IPS DF 4.7 (cell line): ENCODE results near the gene ARRDC4.

Experiments
- DNase-seq: peaks from one replicate; pipeline ENCODE4 v3.0.0-alpha.2; 2013; ENCODE audit warnings: low spot score; ENCODE audit errors: extremely low read depth

Gene ARRDC4

DNA sequence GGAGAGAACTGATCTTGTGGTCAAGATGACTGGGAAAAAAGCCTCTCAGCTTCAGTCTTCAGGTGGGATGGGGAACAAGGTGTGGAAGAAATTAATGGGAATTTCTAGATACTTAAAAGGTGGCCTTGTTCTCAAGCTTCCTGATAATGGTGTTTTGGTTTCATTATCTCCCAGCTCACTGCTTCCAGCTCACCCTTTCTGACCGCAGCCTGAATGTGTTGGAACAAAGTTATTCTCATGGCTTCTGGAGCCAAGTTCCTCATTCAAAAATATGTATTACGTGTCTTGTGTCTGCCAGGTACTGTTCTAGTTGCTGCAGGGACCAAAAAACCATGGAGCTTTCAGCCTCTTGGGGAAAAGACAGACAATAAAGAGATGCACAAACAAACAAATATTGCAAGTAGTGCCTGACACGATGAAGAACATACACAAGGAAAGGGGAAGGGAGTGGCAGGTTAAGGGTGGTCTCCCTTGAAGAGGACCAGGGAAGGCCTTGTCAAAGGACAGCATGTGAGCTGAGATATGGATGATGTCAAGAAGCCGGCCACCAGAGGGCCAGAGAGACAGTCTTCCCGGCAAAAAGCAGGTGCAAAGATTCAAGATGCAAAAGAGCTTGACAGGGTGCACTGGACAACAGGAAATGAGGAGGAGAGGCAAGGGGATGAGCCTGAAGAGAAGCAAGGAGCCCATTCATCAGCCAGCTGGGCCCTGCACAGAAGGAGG, 35.5 kb downstream of the ARRDC4 start:
- no peak for DNase-seq

GRCh38 chr15:97998307-97999071, 38.0 kb downstream of the ARRDC4 start:
- no peak for DNase-seq

- DNase-seq, result no peak
These were observed 40.0 kb downstream of the ARRDC4 start for GRCh38 chr15:98000249-98001203.

GRCh38 chr15:98001663-98002194, 41.2 kb downstream of the ARRDC4 start:
- DNase-seq, result no peak

DNA sequence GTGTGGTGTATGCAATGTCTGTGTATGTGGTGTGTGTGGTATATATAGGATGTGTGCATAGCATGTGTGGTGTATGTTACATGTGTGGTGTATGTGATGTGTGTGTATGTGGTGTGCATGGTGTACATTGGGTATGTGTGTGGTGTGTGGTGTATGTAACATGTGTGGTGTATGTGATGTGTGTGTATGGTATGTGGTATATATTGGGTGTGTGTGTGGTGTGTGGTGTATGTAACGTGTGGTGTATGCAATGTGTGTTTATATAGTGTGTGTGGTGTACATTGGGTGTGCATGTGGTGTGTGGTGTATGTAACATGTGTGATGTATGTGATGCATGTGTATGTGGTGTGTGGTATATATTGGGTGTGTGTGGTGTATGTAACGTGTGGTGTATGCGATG, 41.9 kb downstream of the ARRDC4 start:
- DNase-seq, result no peak

DNA sequence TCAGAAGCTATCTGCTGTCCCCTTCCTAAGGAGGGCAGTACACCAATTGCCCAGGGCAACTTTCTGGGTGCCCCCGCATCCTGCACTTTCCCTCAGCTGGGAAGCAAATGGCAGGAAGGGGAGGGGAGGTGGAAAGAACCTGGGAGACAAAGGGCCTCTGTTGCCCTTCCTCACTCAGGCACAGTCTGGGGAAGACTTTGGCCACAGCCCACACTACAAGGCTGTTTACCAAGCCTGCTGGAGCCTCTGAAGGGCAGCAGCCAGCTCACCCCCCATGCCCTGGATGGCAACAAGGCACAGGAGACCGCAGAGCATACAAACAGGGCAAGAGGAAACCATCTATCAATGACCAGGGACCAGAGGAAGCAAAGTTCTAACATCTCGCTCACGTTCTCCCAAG, 42.4 kb downstream of the ARRDC4 start:
- DNase-seq, result no peak

- DNase-seq, result no peak
These were observed 43.0 kb downstream of the ARRDC4 start for GRCh38 chr15:98003518-98003917.

- DNase-seq, result no peak
These were observed 43.5 kb downstream of the ARRDC4 start for GRCh38 chr15:98003996-98004395.

GRCh38 chr15:98005659-98006058, 45.2 kb downstream of the ARRDC4 start:
- DNase-seq, result no peak

DNA sequence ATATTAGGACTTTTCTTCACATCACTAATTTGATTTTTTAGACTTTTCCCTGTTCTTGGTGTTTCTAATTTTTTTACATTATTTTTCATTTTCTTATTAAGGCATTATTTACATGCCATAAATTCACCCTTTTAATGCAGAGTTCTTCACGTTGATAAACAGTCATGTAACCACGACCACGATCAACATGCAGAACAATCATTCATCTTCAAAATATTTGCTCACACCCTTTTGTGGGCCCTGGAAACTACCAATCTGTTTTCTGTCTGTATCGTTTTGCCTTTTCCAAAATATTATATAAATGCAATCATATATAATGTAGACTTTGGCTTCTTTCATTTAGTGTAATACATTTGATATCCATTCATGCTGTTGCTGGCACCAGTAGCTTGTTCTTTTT, 48.7 kb downstream of the ARRDC4 start:
- DNase-seq, result no peak

- no peak for DNase-seq
These were observed 49.5 kb downstream of the ARRDC4 start for GRCh38 chr15:98009971-98010370.

DNA sequence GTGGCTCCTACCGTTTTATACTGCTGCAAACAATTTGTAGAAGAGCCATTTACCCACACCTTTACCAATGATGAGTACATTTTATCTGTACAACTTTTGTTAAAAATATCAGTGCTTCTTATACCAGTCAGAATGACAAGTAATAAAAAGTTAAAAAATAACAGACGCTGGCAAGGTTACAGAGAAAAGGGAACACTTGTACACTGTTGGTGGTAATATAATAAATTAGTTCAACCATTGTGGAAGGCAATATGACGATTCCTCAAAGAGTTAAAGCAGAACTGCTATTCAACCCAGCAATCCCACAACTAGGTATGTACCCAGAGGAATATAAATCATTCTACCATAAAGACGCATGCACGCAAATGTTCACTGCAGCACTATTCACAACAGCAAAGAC, 51.9 kb downstream of the ARRDC4 start:
- no peak for DNase-seq

- no peak for DNase-seq
These were observed 53.1 kb downstream of the ARRDC4 start for GRCh38 chr15:98013631-98014030.

GRCh38 chr15:98017150-98017964, 56.9 kb downstream of the ARRDC4 start:
- no peak for DNase-seq

- no peak for DNase-seq
These were observed 58.4 kb downstream of the ARRDC4 start for GRCh38 chr15:98018761-98019351.
